Testis (tissue), 3 donors: Measurements from ENCODE around the gene ZMIZ1. TPM values are rescaled to one million over a fixed set of nuclear protein-coding genes. Genes with fewer than 3 reads are reported as not detected.

Experiments
- DNase-seq: peaks from one replicate; pipeline ENCODE4 v3.0.0-alpha.2; 2019
- H3K27ac ChIP-seq, 2 donors: fragments of 200-600 bp; sonication (generic); one replicate each; pipeline ENCODE4 v1.5.1; 2019
- H3K27me3 ChIP-seq: fragments of 200-600 bp; sonication (generic); one replicate; pipeline ENCODE4 v1.5.1; 2019
- H3K36me3 ChIP-seq: fragments of 200-600 bp; sonication (generic); one replicate; pipeline ENCODE4 v1.5.1; 2017; ENCODE audit warnings: low read depth; ENCODE audit errors: missing control alignments
- H3K4me1 ChIP-seq: fragments of 200-600 bp; sonication (generic); one replicate; pipeline ENCODE4 v1.5.1; 2019
- H3K4me3 ChIP-seq, 2 donors: fragments of 200-600 bp; sonication (generic); one replicate each; pipeline ENCODE4 v1.5.1; 2017 to 2019
- H3K9me3 ChIP-seq: fragments of 200-600 bp; sonication (generic); one replicate; pipeline ENCODE4 v1.5.1; 2017
- POLR2A ChIP-seq: fragments of 450-650 bp; IDR thresholded peaks from one replicate; pipeline ENCODE4 v1.6.1; 2017; ENCODE audit warnings: antibody characterized with exemption, mild to moderate bottlenecking, moderate library complexity
- WGBS, 2 donors: methylation state at CpG; one replicate each; pipeline ENCODE4 v1.1.5; 2018; 5-methylcytosine and 5-hydroxymethylcytosine counted together
- intact Hi-C: fragments of 100-400 bp; cut with DNase I; formaldehyde crosslinking; loops from one replicate; pipeline ENCODE4 v1.15.1; 2023; ENCODE audit warnings: low total_unique reads
- polyA plus RNA-seq: library from polyadenylated mRNA; stranded (reverse); fragments of 350-450 nt; fragmentation: Illumina TruSeq; extraction: RNeasy Lipid Tissue Mini Kit (QIAGEN cat#74804); gene quantifications from one replicate; pipeline ENCODE4 v1.2.3, GENCODE V29; 2014; ENCODE audit warnings: low read depth, low replicate concordance; ENCODE audit not compliant: insufficient read depth
- total RNA-seq, 2 donors: library from RNA; depleted of rRNA; stranded (reverse); fragments of >200 nt; gene quantifications; one replicate each; pipeline ENCODE4 v1.2.3, GENCODE V29; 2016
- TF ChIP-seq, protein P1 (sequence below), 3 experiments: fragments of 450-650 bp in 2 of 3; fragments of 200-600 bp in 1 of 3; sonication (generic) in 1 of 3; IDR thresholded peaks; one replicate each; pipeline ENCODE4 v1.5.1; 2016 to 2019; ENCODE audit warnings: antibody characterized with exemption in 3 of 3, mild to moderate bottlenecking in 2 of 3, moderate library complexity in 1 of 3

The ZMIZ1 gene
- total and polyA plus RNA-seq, 3 donors from 2014 or later, result 15.2 to 22.0 (median 18.8) TPM

DNA sequence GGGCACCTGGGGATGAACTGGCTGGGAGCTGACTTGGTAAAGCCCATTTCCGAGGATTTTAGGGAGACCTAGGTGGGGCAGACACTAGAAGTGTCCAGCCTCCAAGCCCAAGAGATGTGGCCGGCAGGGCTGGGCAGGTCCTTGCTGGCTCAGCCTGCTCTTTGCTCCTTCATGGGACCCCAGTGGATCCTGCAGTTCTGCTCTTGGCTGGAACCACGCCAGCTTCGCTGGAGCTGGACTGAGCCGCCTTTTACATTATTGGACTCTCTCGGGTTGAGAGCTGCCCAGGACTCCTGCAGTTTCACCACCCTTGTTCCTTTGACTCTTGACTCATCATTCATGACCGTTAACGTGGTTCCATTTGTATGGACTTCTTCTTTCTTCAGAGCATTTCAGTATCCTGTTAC lies 284.2 kb downstream of the ZMIZ1 start:
- Histone ChIP-seq H3K36me3 (no peaks in the 10 kb centered on the region), H3K27me3 (no peaks in the 10 kb centered on the region), H3K9me3 (no peaks in the 10 kb centered on the region), H3K27ac (no peak overlapping the region), H3K4me1 (peaks cover 16% of the 10 kb centered on the region), H3K4me3 (no peak overlapping the region)
- intact Hi-C loops, result no loop called here
- 91 to 92% methylated on average over 8 of the region's 8 CpGs for WGBS, 2 donors
- TF ChIP-seq POLR2A, result no peak
- TF ChIP-seq, protein P1, sequence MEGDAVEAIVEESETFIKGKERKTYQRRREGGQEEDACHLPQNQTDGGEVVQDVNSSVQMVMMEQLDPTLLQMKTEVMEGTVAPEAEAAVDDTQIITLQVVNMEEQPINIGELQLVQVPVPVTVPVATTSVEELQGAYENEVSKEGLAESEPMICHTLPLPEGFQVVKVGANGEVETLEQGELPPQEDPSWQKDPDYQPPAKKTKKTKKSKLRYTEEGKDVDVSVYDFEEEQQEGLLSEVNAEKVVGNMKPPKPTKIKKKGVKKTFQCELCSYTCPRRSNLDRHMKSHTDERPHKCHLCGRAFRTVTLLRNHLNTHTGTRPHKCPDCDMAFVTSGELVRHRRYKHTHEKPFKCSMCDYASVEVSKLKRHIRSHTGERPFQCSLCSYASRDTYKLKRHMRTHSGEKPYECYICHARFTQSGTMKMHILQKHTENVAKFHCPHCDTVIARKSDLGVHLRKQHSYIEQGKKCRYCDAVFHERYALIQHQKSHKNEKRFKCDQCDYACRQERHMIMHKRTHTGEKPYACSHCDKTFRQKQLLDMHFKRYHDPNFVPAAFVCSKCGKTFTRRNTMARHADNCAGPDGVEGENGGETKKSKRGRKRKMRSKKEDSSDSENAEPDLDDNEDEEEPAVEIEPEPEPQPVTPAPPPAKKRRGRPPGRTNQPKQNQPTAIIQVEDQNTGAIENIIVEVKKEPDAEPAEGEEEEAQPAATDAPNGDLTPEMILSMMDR (IDR thresholded peaks at IDR 0.05), result no peak
- DNase-seq, result peak; percentile 13

- H3K4me3 ChIP-seq, result no peak overlapping the region
- H3K27ac ChIP-seq, result no peak overlapping the region
- H3K36me3 ChIP-seq, result no peaks in the 10 kb centered on the region
- 87 to 91% methylated on average over 11 of the region's 11 CpGs for WGBS, 2 donors
- intact Hi-C loops, result no loop called here
- DNase-seq, result peak; percentile 8
- H3K9me3 ChIP-seq, result no peaks in the 10 kb centered on the region
- TF ChIP-seq POLR2A, result no peak
- TF ChIP-seq, protein P1 (IDR thresholded peaks at IDR 0.05), result no peak
- H3K27me3 ChIP-seq, result no peaks in the 10 kb centered on the region
- H3K4me1 ChIP-seq, result peaks cover 9% of the 10 kb centered on the region
These were observed 285.0 kb downstream of the ZMIZ1 start for GRCh38 chr10:79353726-79354125.

- Histone ChIP-seq H3K27ac (no peak overlapping the region), H3K27me3 (no peaks in the 10 kb centered on the region), H3K4me3 (no peak overlapping the region), H3K4me1 (peaks cover 4% of the 10 kb centered on the region), H3K9me3 (no peaks in the 10 kb centered on the region), H3K36me3 (no peaks in the 10 kb centered on the region)
- no peak for TF ChIP-seq POLR2A
- TF ChIP-seq, protein P1 (IDR thresholded peaks at IDR 0.05), result no peak
- intact Hi-C loops, result no loop called here
- WGBS, 2 donors, result 52 to 61% methylated on average over 3 of the region's 3 CpGs
- peak; percentile 4 for DNase-seq
These were observed 285.4 kb downstream of the ZMIZ1 start for GRCh38 chr10:79354141-79354540.

- H3K27me3 ChIP-seq, result no peaks in the 10 kb centered on the region
- TF ChIP-seq, protein P1 (IDR thresholded peaks at IDR 0.05), result no peak
- TF ChIP-seq POLR2A, result no peak
- no peaks in the 10 kb centered on the region for H3K9me3 ChIP-seq
- H3K4me3 ChIP-seq, result no peak overlapping the region
- peak; percentile 0 for DNase-seq
- H3K36me3 ChIP-seq, result no peaks in the 10 kb centered on the region
- no peaks in the 10 kb centered on the region for H3K4me1 ChIP-seq
- WGBS, 2 donors, result 94 to 96% methylated on average over 6 of the region's 6 CpGs
- intact Hi-C loops, result no loop called here
- no peak overlapping the region for H3K27ac ChIP-seq
These were observed 285.8 kb downstream of the ZMIZ1 start for GRCh38 chr10:79354615-79355014.

DNA sequence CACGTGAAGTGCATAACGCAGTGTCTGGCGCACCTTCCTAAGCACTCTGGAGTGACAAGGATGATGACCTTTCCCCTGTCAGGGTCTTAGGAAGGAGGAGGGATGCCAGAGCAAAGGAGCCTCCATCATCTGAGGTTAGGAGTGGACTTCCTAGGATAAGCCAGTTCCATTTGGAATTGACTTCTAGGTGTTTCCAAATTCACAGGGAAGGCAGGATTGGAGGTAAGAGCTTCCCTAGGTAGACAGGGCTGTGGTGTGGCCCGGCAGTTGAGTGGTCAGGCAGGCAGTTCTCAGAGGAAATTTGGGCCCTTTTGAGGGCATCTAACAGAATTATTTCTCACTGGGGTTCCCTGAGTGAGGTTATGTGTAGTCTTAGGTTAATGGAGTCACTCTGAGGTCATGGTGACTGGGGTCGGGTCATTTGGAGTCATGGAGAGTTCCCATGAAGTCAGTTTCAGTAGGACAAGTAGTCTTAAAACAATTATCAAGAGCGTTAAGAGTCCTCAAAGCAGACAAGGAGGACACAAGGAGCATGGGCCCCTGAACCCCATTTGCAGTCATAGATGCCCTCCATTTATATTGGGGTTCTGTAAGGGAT lies 286.8 kb downstream of the ZMIZ1 start:
- TF ChIP-seq, protein P1 (IDR thresholded peaks at IDR 0.05), result no peak
- TF ChIP-seq POLR2A, result no peak
- 78 to 80% methylated on average over 6 of the region's 6 CpGs for WGBS, 2 donors
- Histone ChIP-seq H3K27ac (no peak overlapping the region), H3K4me1 (no peaks in the 10 kb centered on the region), H3K9me3 (no peaks in the 10 kb centered on the region), H3K4me3 (no peak overlapping the region), H3K27me3 (no peaks in the 10 kb centered on the region), H3K36me3 (no peaks in the 10 kb centered on the region)
- intact Hi-C loops, result no loop called here
- DNase-seq, result peak; percentile 6
